Measurements from ENCODE around the gene FRAS1. TPM values are rescaled to one million over a fixed set of nuclear protein-coding genes. Genes with fewer than 3 reads are reported as not detected.
"Not testable (repeated sequence)": the region's sequence is repeated elsewhere in the genome, so short reads cannot be mapped to it uniquely, and the experiment has no call there.

FRAS1 gene
- total and polyA plus RNA-seq, 9 donors, result 0.16 to 5.3 (median 1.4) TPM

- DNase-seq, result no peak
- Histone ChIP-seq H3K27me3 (no peaks in the 10 kb centered on the region), H3K9me3 (no peaks in the 10 kb centered on the region), H3K4me3 (no peak overlapping the region), H3K36me3 (no peaks in the 10 kb centered on the region), H3K27ac (no peak overlapping the region), H3K4me1 (ENCODE audit: insufficient read depth) (no peaks in the 10 kb centered on the region)
- WGBS, 3 donors, result 87 to 92% (median 90%) methylated on average over 3 of the region's 3 CpGs
- intact Hi-C loops (cut with DNase I), result no loop called here
- TF ChIP-seq CTCF (IDR thresholded peaks at IDR 0.05) (no peak), EP300 (IDR thresholded peaks at IDR 0.05) (no peak), POLR2A (IDR thresholded peaks at IDR 0.05) (no peak)
Measured at GRCh38 chr4:78091534-78091933, 34.4 kb downstream of the FRAS1 start.

GRCh38 chr4:78092350-78092749 is 35.2 kb downstream of the FRAS1 start:
- H3K36me3 ChIP-seq; H3K4me1 ChIP-seq (ENCODE audit: insufficient read depth); H3K27me3 ChIP-seq; H3K9me3 ChIP-seq; intact Hi-C loops (cut with DNase I); H3K27ac ChIP-seq; DNase-seq; H3K4me3 ChIP-seq: not testable (repeated sequence)
- 82 to 87% (median 83%) methylated on average over 5 of the region's 5 CpGs for WGBS, 3 donors

- no peaks in the 10 kb centered on the region for H3K27me3 ChIP-seq
- no peaks in the 10 kb centered on the region for H3K9me3 ChIP-seq
- no peak overlapping the region for H3K4me3 ChIP-seq
- no peaks in the 10 kb centered on the region for H3K36me3 ChIP-seq
- no peak for DNase-seq
- H3K4me1 ChIP-seq (ENCODE audit: insufficient read depth), result no peaks in the 10 kb centered on the region
- TF ChIP-seq EP300 (IDR thresholded peaks at IDR 0.05), result no peak
- no peak for TF ChIP-seq POLR2A (IDR thresholded peaks at IDR 0.05)
- TF ChIP-seq CTCF (IDR thresholded peaks at IDR 0.05), result no peak
- H3K27ac ChIP-seq, result no peak overlapping the region
- intact Hi-C loops (cut with DNase I), result no loop called here
Measured at GRCh38 chr4:78092850-78093249, 35.7 kb downstream of the FRAS1 start.

- 18 to 32% (median 24%) methylated on average over 2 of the region's 2 CpGs for WGBS, 3 donors
- no peak overlapping the region for H3K27ac ChIP-seq
Measured at GRCh38 chr4:78095081-78095480, 38.0 kb downstream of the FRAS1 start.

GRCh38 chr4:78099058-78099457 is 41.9 kb downstream of the FRAS1 start:
- intact Hi-C loops (cut with DNase I), result no loop called here
- H3K4me1 ChIP-seq (ENCODE audit: insufficient read depth), result no peaks in the 10 kb centered on the region
- no peaks in the 10 kb centered on the region for H3K27me3 ChIP-seq
- no peak for DNase-seq
- no peaks in the 10 kb centered on the region for H3K36me3 ChIP-seq
- no peak overlapping the region for H3K4me3 ChIP-seq
- H3K27ac ChIP-seq, result no peak overlapping the region
- H3K9me3 ChIP-seq, result no peaks in the 10 kb centered on the region
- TF ChIP-seq CTCF (IDR thresholded peaks at IDR 0.05) (no peak), POLR2A (IDR thresholded peaks at IDR 0.05) (no peak), EP300 (IDR thresholded peaks at IDR 0.05) (no peak)
- WGBS, 3 donors, result 79 to 87% (median 79%) methylated on average over 3 of the region's 3 CpGs

More at GRCh38 chr4:78095081-78095480, 38.0 kb downstream of the FRAS1 start:
- no peaks in the 10 kb centered on the region for H3K36me3 ChIP-seq
- intact Hi-C loops (cut with DNase I), result no loop called here
- H3K4me1 ChIP-seq (ENCODE audit: insufficient read depth), result no peaks in the 10 kb centered on the region
- no peaks in the 10 kb centered on the region for H3K27me3 ChIP-seq
- DNase-seq, result no peak
- H3K4me3 ChIP-seq, result no peak overlapping the region
- no peaks in the 10 kb centered on the region for H3K9me3 ChIP-seq
- TF ChIP-seq CTCF (IDR thresholded peaks at IDR 0.05) (no peak), EP300 (IDR thresholded peaks at IDR 0.05) (no peak), POLR2A (IDR thresholded peaks at IDR 0.05) (no peak)

Measured in ovary (tissue), 9 donors.